GM12874 (cell line): ENCODE measurements around the gene ANKRD24.

ENCODE experiments used
- TF ChIP-seq, protein P1 (sequence below): IDR thresholded peaks from 2 replicates; pipeline ENCODE4 v1.5.1; 2011; ENCODE audit warnings: low read depth, mild to moderate bottlenecking, control low read depth, low read length, moderate library complexity; ENCODE audit not compliant: insufficient read depth

The ANKRD24 gene

DNA sequence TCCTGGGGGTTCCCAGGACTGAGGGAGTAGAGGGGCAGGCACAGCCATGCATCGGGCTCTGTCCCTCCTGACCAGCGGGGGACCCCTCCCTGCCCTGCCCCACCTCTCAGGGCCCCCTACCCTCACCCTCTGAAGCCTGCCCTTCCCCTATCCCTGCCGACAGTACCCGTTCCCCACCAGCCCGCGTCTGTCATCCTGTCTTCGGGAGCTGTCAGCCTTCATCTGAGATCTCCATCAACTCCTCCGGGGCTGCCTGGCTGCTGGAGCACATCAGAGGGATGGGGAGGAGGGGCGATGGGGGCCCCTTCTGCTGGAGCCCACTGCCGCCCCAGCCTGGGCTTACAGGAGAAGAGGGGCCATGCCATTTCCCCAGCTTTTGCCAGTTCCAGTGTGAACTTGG is 90.4 kb downstream of the ANKRD24 start:
- TF ChIP-seq, protein P1, sequence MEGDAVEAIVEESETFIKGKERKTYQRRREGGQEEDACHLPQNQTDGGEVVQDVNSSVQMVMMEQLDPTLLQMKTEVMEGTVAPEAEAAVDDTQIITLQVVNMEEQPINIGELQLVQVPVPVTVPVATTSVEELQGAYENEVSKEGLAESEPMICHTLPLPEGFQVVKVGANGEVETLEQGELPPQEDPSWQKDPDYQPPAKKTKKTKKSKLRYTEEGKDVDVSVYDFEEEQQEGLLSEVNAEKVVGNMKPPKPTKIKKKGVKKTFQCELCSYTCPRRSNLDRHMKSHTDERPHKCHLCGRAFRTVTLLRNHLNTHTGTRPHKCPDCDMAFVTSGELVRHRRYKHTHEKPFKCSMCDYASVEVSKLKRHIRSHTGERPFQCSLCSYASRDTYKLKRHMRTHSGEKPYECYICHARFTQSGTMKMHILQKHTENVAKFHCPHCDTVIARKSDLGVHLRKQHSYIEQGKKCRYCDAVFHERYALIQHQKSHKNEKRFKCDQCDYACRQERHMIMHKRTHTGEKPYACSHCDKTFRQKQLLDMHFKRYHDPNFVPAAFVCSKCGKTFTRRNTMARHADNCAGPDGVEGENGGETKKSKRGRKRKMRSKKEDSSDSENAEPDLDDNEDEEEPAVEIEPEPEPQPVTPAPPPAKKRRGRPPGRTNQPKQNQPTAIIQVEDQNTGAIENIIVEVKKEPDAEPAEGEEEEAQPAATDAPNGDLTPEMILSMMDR = no peak
